ENCODE results near the gene LBHD1.
A peak's percentile ranks its signal among the peaks of the same experiment; 100 is the strongest.

Gene LBHD1

DNA sequence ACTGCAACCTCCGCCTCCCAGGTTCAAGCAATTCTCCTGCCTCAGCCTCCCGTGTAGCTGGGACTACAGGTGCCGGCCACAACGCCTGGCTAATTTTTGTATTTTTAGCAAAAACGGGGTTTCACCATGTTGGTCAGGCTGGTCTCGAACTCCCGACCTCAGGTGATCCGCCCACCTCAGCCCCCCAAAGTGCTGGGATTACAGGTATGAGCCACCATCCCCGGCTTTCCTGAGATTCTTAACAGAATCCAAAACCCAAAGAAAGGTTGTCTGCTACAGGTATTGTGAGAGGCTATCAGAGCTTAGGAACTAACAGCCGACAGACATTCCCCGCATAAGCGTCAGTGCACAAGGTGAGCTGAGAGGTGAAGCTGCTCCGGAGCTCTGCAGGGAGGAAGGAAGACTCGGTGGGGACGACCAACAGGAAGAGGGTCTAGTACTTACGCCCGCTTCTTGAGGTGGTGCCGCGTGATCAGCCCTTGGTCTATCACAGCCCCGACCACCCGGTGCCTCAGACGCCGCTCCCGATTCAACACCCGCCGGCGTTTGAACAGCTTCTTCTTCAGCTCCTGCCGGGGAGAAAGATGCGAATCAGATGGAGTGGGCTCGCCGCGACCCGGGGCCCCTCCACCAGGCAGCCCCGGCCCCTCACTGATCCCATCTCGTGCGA, 7.5 kb downstream of the LBHD1 start:
- peak overlapping the region; percentile 69 for H3K4me2 ChIP-seq (ENCODE audit: insufficient read depth, low read length, poor library complexity, severe bottlenecking)
- no peak overlapping the region for H4K8ac ChIP-seq (ENCODE audit: low read depth, low read length)
- H3K27me3 ChIP-seq (ENCODE audit: control insufficient read depth in 3 of 3, insufficient read depth in 3 of 3, low read depth in 1 of 3, low read length in 3 of 3), result no peaks in the 10 kb centered on the region
- no peak overlapping the region for H4K91ac ChIP-seq (ENCODE audit: low read depth, low read length, poor library complexity)
- H3K4ac ChIP-seq (ENCODE audit: low read length), result no peak overlapping the region
- no peak overlapping the region for H2AK5ac ChIP-seq (ENCODE audit: low read depth, low read length)
- DNase-seq (ENCODE audit: low spot score), result no peak
- no peak overlapping the region for H2BK12ac ChIP-seq (ENCODE audit: low read length)
- no peak overlapping the region for H2BK15ac ChIP-seq (ENCODE audit: low read length)
- H3K18ac ChIP-seq (ENCODE audit: low read length), result peak overlapping the region; percentile 96
- peak overlapping the region; percentile 94 for H3K27ac ChIP-seq (replicated peaks; ENCODE audit: low read length)
- H2BK120ac ChIP-seq (ENCODE audit: low read depth, low read length), result no peak overlapping the region
- peaks cover 11% of the 10 kb centered on the region for H3K79me1 ChIP-seq (ENCODE audit: low read depth, low read length)
- H3K4me1 ChIP-seq (ENCODE audit: control insufficient read depth in 2 of 2, insufficient read depth in 1 of 2, low read depth in 1 of 2, low read length in 2 of 2), result peaks cover 4 to 10% of the 10 kb centered on the region in 2 donors
- WGBS, 2 donors (ENCODE audit: extremely low coverage in 2 of 2, insufficient read length in 2 of 2, insufficient replicate concordance in 1 of 2), result no CpG with 5 or more reads among the region's 36 CpGs
- peak overlapping the region; percentile 93 to 98 for H3K4me3 ChIP-seq (ENCODE audit: low read length in 2 of 2)
- H3K23ac ChIP-seq (ENCODE audit: low read depth, low read length, poor library complexity), result peak overlapping the region; percentile 96
- peak overlapping the region; percentile 63 for H2BK5ac ChIP-seq (ENCODE audit: low read length)
- peak overlapping the region; percentile 66 for H3K9ac ChIP-seq (ENCODE audit: low read depth, low read length, poor library complexity)
- peaks cover 16 to 51% of the 10 kb centered on the region in 2 donors for H3K36me3 ChIP-seq (replicated peaks in 1 of 2; ENCODE audit: control insufficient read depth in 2 of 2, insufficient read depth in 2 of 2, low read length in 2 of 2)
- peak overlapping the region; percentile 1 for H3K14ac ChIP-seq (ENCODE audit: low read length)
- no peaks in the 10 kb centered on the region for H3K9me3 ChIP-seq (replicated peaks in 1 of 2; ENCODE audit: control insufficient read depth in 2 of 2, insufficient read depth in 1 of 2, low read depth in 1 of 2, low read length in 2 of 2)
- peak overlapping the region; percentile 95 for H2AFZ ChIP-seq (ENCODE audit: low read length)

DNA sequence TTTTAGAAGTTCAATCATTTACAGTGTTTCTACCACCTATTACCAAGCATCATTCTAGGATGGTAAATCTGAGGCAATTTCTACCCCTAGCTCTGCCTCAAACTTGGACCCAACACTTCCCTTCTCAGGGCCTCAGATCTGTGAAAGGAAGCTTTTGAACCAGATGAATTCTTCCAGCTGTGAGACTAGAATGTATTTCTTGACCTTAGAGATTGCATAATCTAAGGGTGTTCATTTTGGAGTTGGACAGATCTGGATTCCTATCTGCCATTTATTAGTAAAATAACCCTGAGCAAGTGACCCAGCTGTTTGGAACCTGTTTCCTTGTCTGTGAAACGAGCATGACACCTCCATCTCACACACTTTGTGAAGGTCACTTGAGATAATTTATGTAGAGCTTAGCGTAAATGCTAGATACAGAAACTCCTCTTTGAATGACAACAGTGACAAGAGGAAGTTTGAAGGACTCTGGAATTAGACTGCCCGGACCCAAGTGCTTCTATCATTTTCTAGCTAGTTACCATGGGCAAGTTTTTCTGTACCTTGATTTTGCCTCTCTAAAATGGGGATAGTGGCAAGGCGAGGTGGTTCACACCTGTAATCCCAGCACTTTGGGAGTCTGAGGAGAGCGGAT, 15.2 kb downstream of the LBHD1 start:
- H3K9me3 ChIP-seq (replicated peaks in 1 of 2; ENCODE audit: control insufficient read depth in 2 of 2, insufficient read depth in 1 of 2, low read depth in 1 of 2, low read length in 2 of 2), result no peaks in the 10 kb centered on the region
- H2BK15ac ChIP-seq (ENCODE audit: low read length), result no peak overlapping the region
- no peak overlapping the region for H3K14ac ChIP-seq (ENCODE audit: low read length)
- H2AFZ ChIP-seq (ENCODE audit: low read length), result peak overlapping the region; percentile 57
- H3K79me1 ChIP-seq (ENCODE audit: low read depth, low read length), result peaks cover 4% of the 10 kb centered on the region
- H2BK5ac ChIP-seq (ENCODE audit: low read length), result no peak overlapping the region
- no peak overlapping the region for H2BK120ac ChIP-seq (ENCODE audit: low read depth, low read length)
- no peak overlapping the region for H3K4ac ChIP-seq (ENCODE audit: low read length)
- H3K4me3 ChIP-seq (ENCODE audit: low read length in 2 of 2), result no peak overlapping the region
- H4K8ac ChIP-seq (ENCODE audit: low read depth, low read length), result no peak overlapping the region
- H3K27me3 ChIP-seq (ENCODE audit: control insufficient read depth in 3 of 3, insufficient read depth in 3 of 3, low read depth in 1 of 3, low read length in 3 of 3), result no peaks in the 10 kb centered on the region
- no CpG with 5 or more reads among the region's 5 CpGs for WGBS, 2 donors (ENCODE audit: extremely low coverage in 2 of 2, insufficient read length in 2 of 2, insufficient replicate concordance in 1 of 2)
- peaks cover 0 to 14% of the 10 kb centered on the region in 2 donors for H3K36me3 ChIP-seq (replicated peaks in 1 of 2; ENCODE audit: control insufficient read depth in 2 of 2, insufficient read depth in 2 of 2, low read length in 2 of 2)
- H3K9ac ChIP-seq (ENCODE audit: low read depth, low read length, poor library complexity), result no peak overlapping the region
- no peak overlapping the region for H3K23ac ChIP-seq (ENCODE audit: low read depth, low read length, poor library complexity)
- H2BK12ac ChIP-seq (ENCODE audit: low read length), result no peak overlapping the region
- DNase-seq (ENCODE audit: low spot score), result no peak
- no peak overlapping the region for H3K18ac ChIP-seq (ENCODE audit: low read length)
- H3K27ac ChIP-seq (replicated peaks; ENCODE audit: low read length), result no peak overlapping the region
- no peak overlapping the region for H3K4me2 ChIP-seq (ENCODE audit: insufficient read depth, low read length, poor library complexity, severe bottlenecking)
- H2AK5ac ChIP-seq (ENCODE audit: low read depth, low read length), result no peak overlapping the region
- peaks cover 0 to 2% of the 10 kb centered on the region in 2 donors for H3K4me1 ChIP-seq (ENCODE audit: control insufficient read depth in 2 of 2, insufficient read depth in 1 of 2, low read depth in 1 of 2, low read length in 2 of 2)
- H4K91ac ChIP-seq (ENCODE audit: low read depth, low read length, poor library complexity), result no peak overlapping the region

- Histone ChIP-seq H3K4ac (ENCODE audit: low read length) (no peak overlapping the region), H3K4me3 (ENCODE audit: low read length in 2 of 2) (no peak overlapping the region), H3K36me3 (replicated peaks in 1 of 2; ENCODE audit: control insufficient read depth in 2 of 2, insufficient read depth in 2 of 2, low read length in 2 of 2) (peaks cover 4 to 10% of the 10 kb centered on the region in 2 donors), H3K4me1 (ENCODE audit: control insufficient read depth in 2 of 2, insufficient read depth in 1 of 2, low read depth in 1 of 2, low read length in 2 of 2) (peaks cover 0 to 4% of the 10 kb centered on the region in 2 donors), H2AK5ac (ENCODE audit: low read depth, low read length) (no peak overlapping the region), H2BK12ac (ENCODE audit: low read length) (no peak overlapping the region), H2BK120ac (ENCODE audit: low read depth, low read length) (no peak overlapping the region), H3K14ac (ENCODE audit: low read length) (no peak overlapping the region), H4K8ac (ENCODE audit: low read depth, low read length) (no peak overlapping the region), H3K18ac (ENCODE audit: low read length) (no peak overlapping the region), H3K27ac (replicated peaks; ENCODE audit: low read length) (no peak overlapping the region), H3K27me3 (ENCODE audit: control insufficient read depth in 3 of 3, insufficient read depth in 3 of 3, low read depth in 1 of 3, low read length in 3 of 3) (no peaks in the 10 kb centered on the region), H2BK15ac (ENCODE audit: low read length) (no peak overlapping the region), H2AFZ (ENCODE audit: low read length) (no peak overlapping the region), H3K79me1 (ENCODE audit: low read depth, low read length) (peaks cover 4% of the 10 kb centered on the region), H4K91ac (ENCODE audit: low read depth, low read length, poor library complexity) (no peak overlapping the region), H3K9ac (ENCODE audit: low read depth, low read length, poor library complexity) (no peak overlapping the region), H3K4me2 (ENCODE audit: insufficient read depth, low read length, poor library complexity, severe bottlenecking) (no peak overlapping the region), H3K9me3 (replicated peaks in 1 of 2; ENCODE audit: control insufficient read depth in 2 of 2, insufficient read depth in 1 of 2, low read depth in 1 of 2, low read length in 2 of 2) (no peaks in the 10 kb centered on the region), H3K23ac (ENCODE audit: low read depth, low read length, poor library complexity) (no peak overlapping the region), H2BK5ac (ENCODE audit: low read length) (no peak overlapping the region)
- no peak for DNase-seq (ENCODE audit: low spot score)
- 100% methylated on average over 1 of the region's 11 CpGs; no CpG with 5 or more reads in 1 of the 2 donors for WGBS, 2 donors (ENCODE audit: extremely low coverage in 2 of 2, insufficient read length in 2 of 2, insufficient replicate concordance in 1 of 2)
Observed at GRCh38 chr11:62654297-62654696, 17.8 kb downstream of the LBHD1 start.

GRCh38 chr11:62652161-62653006, 19.7 kb downstream of the LBHD1 start:
- Histone ChIP-seq H3K18ac (ENCODE audit: low read length) (no peak overlapping the region), H3K14ac (ENCODE audit: low read length) (no peak overlapping the region), H4K8ac (ENCODE audit: low read depth, low read length) (no peak overlapping the region), H3K27me3 (ENCODE audit: control insufficient read depth in 3 of 3, insufficient read depth in 3 of 3, low read depth in 1 of 3, low read length in 3 of 3) (no peaks in the 10 kb centered on the region), H3K4ac (ENCODE audit: low read length) (no peak overlapping the region), H2AFZ (ENCODE audit: low read length) (peak overlapping the region; percentile 95), H3K36me3 (replicated peaks in 1 of 2; ENCODE audit: control insufficient read depth in 2 of 2, insufficient read depth in 2 of 2, low read length in 2 of 2) (peaks cover 21 to 30% of the 10 kb centered on the region in 2 donors), H3K4me1 (ENCODE audit: control insufficient read depth in 2 of 2, insufficient read depth in 1 of 2, low read depth in 1 of 2, low read length in 2 of 2) (peaks cover 0 to 4% of the 10 kb centered on the region in 2 donors), H3K79me1 (ENCODE audit: low read depth, low read length) (peaks cover 4% of the 10 kb centered on the region), H3K9me3 (replicated peaks in 1 of 2; ENCODE audit: control insufficient read depth in 2 of 2, insufficient read depth in 1 of 2, low read depth in 1 of 2, low read length in 2 of 2) (no peaks in the 10 kb centered on the region), H2BK15ac (ENCODE audit: low read length) (no peak overlapping the region), H3K4me3 (ENCODE audit: low read length in 2 of 2) (peak overlapping the region; percentile 76 to 97), H3K9ac (ENCODE audit: low read depth, low read length, poor library complexity) (peak overlapping the region; percentile 84), H2BK5ac (ENCODE audit: low read length) (no peak overlapping the region), H2BK120ac (ENCODE audit: low read depth, low read length) (no peak overlapping the region), H2BK12ac (ENCODE audit: low read length) (no peak overlapping the region), H3K23ac (ENCODE audit: low read depth, low read length, poor library complexity) (no peak overlapping the region), H4K91ac (ENCODE audit: low read depth, low read length, poor library complexity) (no peak overlapping the region), H3K4me2 (ENCODE audit: insufficient read depth, low read length, poor library complexity, severe bottlenecking) (peak overlapping the region; percentile 71), H2AK5ac (ENCODE audit: low read depth, low read length) (no peak overlapping the region), H3K27ac (replicated peaks; ENCODE audit: low read length) (no peak overlapping the region)
- no peak for DNase-seq (ENCODE audit: low spot score)
- whole genome bisulfite sequencing, 2 donors (ENCODE audit: extremely low coverage in 2 of 2, insufficient read length in 2 of 2, insufficient replicate concordance in 1 of 2), result no CpG with 5 or more reads among the region's 16 CpGs
